Thyroid gland (tissue), 4 donors: ENCODE measurements around the gene LEF1.

Experiments used
- POLR2A ChIP-seq, 2 donors: fragments of 450-650 bp; IDR thresholded peaks; one replicate each; pipeline ENCODE4 v1.6.1; 2017; ENCODE audit warnings: antibody characterized with exemption in 2 of 2, mild to moderate bottlenecking in 2 of 2, moderate library complexity in 1 of 2
- TF ChIP-seq, protein P1 (sequence below), 6 experiments: fragments of 200-600 bp in 3 of 6; fragments of 450-650 bp in 3 of 6; sonication (generic) in 3 of 6; IDR thresholded peaks; one replicate each; pipeline ENCODE4 v1.5.1; 2016 to 2019; ENCODE audit warnings: antibody characterized with exemption in 6 of 6, mild to moderate bottlenecking in 2 of 6, inconsistent platforms in 1 of 6, moderate library complexity in 1 of 6

DNA sequence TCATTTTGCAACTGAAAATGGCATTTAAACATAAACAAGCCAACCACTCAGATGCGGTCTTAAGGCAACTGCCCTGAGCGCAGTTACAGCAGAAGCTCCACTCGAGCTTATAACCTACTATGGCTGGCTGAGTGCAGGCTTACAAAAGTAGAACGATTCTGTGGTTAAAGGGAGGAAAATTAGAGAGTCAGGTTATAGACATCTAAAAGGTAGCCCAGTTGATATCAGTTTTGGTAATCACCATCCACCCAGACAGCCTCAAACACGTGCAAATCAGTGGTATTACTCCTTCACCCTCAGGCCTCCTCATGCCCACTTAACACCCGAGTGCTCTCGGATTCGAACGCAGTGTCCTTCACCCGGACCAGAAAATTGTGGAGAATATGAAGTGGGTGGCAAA, 3.1 kb downstream of the LEF1 start:
- no peak for TF ChIP-seq POLR2A (IDR thresholded peaks at IDR 0.05)
- TF ChIP-seq, protein P1, sequence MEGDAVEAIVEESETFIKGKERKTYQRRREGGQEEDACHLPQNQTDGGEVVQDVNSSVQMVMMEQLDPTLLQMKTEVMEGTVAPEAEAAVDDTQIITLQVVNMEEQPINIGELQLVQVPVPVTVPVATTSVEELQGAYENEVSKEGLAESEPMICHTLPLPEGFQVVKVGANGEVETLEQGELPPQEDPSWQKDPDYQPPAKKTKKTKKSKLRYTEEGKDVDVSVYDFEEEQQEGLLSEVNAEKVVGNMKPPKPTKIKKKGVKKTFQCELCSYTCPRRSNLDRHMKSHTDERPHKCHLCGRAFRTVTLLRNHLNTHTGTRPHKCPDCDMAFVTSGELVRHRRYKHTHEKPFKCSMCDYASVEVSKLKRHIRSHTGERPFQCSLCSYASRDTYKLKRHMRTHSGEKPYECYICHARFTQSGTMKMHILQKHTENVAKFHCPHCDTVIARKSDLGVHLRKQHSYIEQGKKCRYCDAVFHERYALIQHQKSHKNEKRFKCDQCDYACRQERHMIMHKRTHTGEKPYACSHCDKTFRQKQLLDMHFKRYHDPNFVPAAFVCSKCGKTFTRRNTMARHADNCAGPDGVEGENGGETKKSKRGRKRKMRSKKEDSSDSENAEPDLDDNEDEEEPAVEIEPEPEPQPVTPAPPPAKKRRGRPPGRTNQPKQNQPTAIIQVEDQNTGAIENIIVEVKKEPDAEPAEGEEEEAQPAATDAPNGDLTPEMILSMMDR (IDR thresholded peaks at IDR 0.05): no peak
